IMR-90 (cell line): ENCODE data around the gene ST6GALNAC3. TPM values are rescaled to one million over a fixed set of nuclear protein-coding genes. Genes with fewer than 3 reads are reported as not detected.

ENCODE experiments used
- ATAC-seq: fragments of 200-7000 bp; cut with Tn5 transposase; 2 replicates; pipeline ENCODE4 v1.9.1; 2020; ENCODE audit warnings: low read depth, mild to moderate bottlenecking, moderate library complexity
- BruUV-seq: library from RNA; stranded (reverse); fragments of 400-500 nt; replicated peaks from 2 replicates; lab custom pipeline; 2021; lab: Mats Ljungman, UMichigan
- CTCF ChIA-PET: fragments of 300-600 bp; formaldehyde crosslinking; extraction: SDS; loops from one replicate; lab custom pipeline; 2021; ENCODE audit warnings: antibody characterized with exemption; lab: Yijun Ruan, JAX
- POLR2A ChIA-PET: fragments of 300-600 bp; sonication (Branson Sonifier 250); formaldehyde crosslinking; loops from one replicate; lab custom pipeline; 2022; ENCODE audit warnings: antibody characterized with exemption; ENCODE audit not compliant: unreplicated experiment; lab: Charles Lee
- DNase-seq: peaks from one replicate; pipeline ENCODE4 v3.0.0; 2013
- H2AFZ ChIP-seq: replicated peaks from 2 replicates; pipeline ENCODE3; 2013; ENCODE audit warnings: low read length, mild to moderate bottlenecking; ENCODE audit not compliant: poor library complexity
- H2AK5ac ChIP-seq: 2 replicates; pipeline ENCODE4 v1.6.1; 2013; ENCODE audit warnings: low read depth, low read length, inconsistent platforms
- H2AK9ac ChIP-seq: replicated peaks from 2 replicates; pipeline ENCODE3; 2013; ENCODE audit warnings: mild to moderate bottlenecking, low read depth, low read length, moderate library complexity; ENCODE audit not compliant: poor library complexity
- H2BK120ac ChIP-seq: 2 replicates; pipeline ENCODE4 v1.6.1; 2013; ENCODE audit warnings: low read depth, low read length, inconsistent platforms
- H2BK15ac ChIP-seq: 3 replicates; pipeline ENCODE4 v1.6.1; 2013; ENCODE audit warnings: low read depth, low read length, inconsistent platforms
- H2BK20ac ChIP-seq: 2 replicates; pipeline ENCODE4 v1.6.1; 2013; ENCODE audit warnings: low read depth, mild to moderate bottlenecking, inconsistent platforms, low read length, moderate library complexity
- H2BK5ac ChIP-seq: 2 replicates; pipeline ENCODE4 v1.6.1; 2013; ENCODE audit warnings: mild to moderate bottlenecking, low read depth, low read length, inconsistent platforms; ENCODE audit not compliant: poor library complexity, severe bottlenecking
- H3K14ac ChIP-seq: replicated peaks from 2 replicates; pipeline ENCODE4 v1.6.1; 2013; ENCODE audit warnings: low read depth, low read length, inconsistent platforms
- H3K18ac ChIP-seq: 2 replicates; pipeline ENCODE4 v1.6.1; 2013; ENCODE audit warnings: low read depth, low read length, control low read depth
- H3K23ac ChIP-seq: 2 replicates; pipeline ENCODE4 v1.6.1; 2013; ENCODE audit warnings: low read depth, low read length, inconsistent platforms
- H3K27ac ChIP-seq: 2 replicates; pipeline ENCODE4 v1.5.1; 2013; ENCODE audit warnings: mild to moderate bottlenecking, control low read depth, low read length; ENCODE audit not compliant: insufficient read depth
- H3K27me3 ChIP-seq: 2 replicates; pipeline ENCODE4 v1.6.1; 2013; ENCODE audit warnings: low read length; ENCODE audit not compliant: control insufficient read depth, insufficient read depth
- H3K36me3 ChIP-seq: 2 replicates; pipeline ENCODE4 v1.6.1; 2013; ENCODE audit warnings: low read length, mixed read lengths; ENCODE audit not compliant: control insufficient read depth, insufficient read depth
- H3K4ac ChIP-seq: 2 replicates; pipeline ENCODE4 v1.6.1; 2013; ENCODE audit warnings: low read depth, low read length, inconsistent platforms
- H3K4me1 ChIP-seq: 2 replicates; pipeline ENCODE4 v1.6.1; 2013; ENCODE audit warnings: low read length, mixed read lengths; ENCODE audit not compliant: control insufficient read depth, insufficient read depth
- H3K4me2 ChIP-seq: 2 replicates; pipeline ENCODE4 v1.6.1; 2013; ENCODE audit warnings: low read depth, mild to moderate bottlenecking, control low read depth, low read length, moderate library complexity
- H3K4me3 ChIP-seq: 2 replicates; pipeline ENCODE4 v1.5.1; 2013; ENCODE audit warnings: low read depth, mild to moderate bottlenecking, control low read depth, low read length, moderate library complexity; ENCODE audit not compliant: insufficient read depth
- H3K56ac ChIP-seq: 2 replicates; pipeline ENCODE4 v1.6.1; 2013; ENCODE audit warnings: low read length, inconsistent platforms; ENCODE audit not compliant: insufficient read depth; ENCODE audit errors: extremely low read depth
- H3K79me1 ChIP-seq, 2 experiments: 2 replicates each; pipeline ENCODE4 v1.6.1; 2013; ENCODE audit warnings: low read length in 2 of 2, inconsistent platforms in 1 of 2, low read depth in 1 of 2
- H3K9ac ChIP-seq: 2 replicates; pipeline ENCODE4 v1.6.1; 2013; ENCODE audit warnings: low read depth, low read length, control low read depth
- H3K9me1 ChIP-seq: 2 replicates; pipeline ENCODE4 v1.6.1; 2013; ENCODE audit warnings: low read length, inconsistent platforms; ENCODE audit not compliant: insufficient read depth
- H3K9me3 ChIP-seq: 2 replicates; pipeline ENCODE4 v1.6.1; 2013; ENCODE audit warnings: low read length; ENCODE audit not compliant: control insufficient read depth, insufficient read depth
- H4K20me1 ChIP-seq: 2 replicates; pipeline ENCODE4 v1.6.1; 2013; ENCODE audit warnings: low read length, inconsistent platforms; ENCODE audit not compliant: insufficient read depth
- H4K5ac ChIP-seq: 2 replicates; pipeline ENCODE4 v1.6.1; 2013; ENCODE audit warnings: mild to moderate bottlenecking, low read depth, low read length, control low read depth
- H4K8ac ChIP-seq, 2 experiments: 2 replicates each; pipeline ENCODE4 v1.6.1; 2013; ENCODE audit warnings: low read depth in 2 of 2, low read length in 2 of 2, control low read depth in 1 of 2, inconsistent platforms in 1 of 2
- H4K91ac ChIP-seq: 2 replicates; pipeline ENCODE4 v1.6.1; 2013; ENCODE audit warnings: low read depth, low read length, inconsistent platforms; ENCODE audit not compliant: insufficient read depth
- BHLHE40 ChIP-seq: fragments of 150-350 bp; IDR thresholded peaks from 2 replicates; pipeline ENCODE4 v1.6.1; 2016; ENCODE audit warnings: mild to moderate bottlenecking, low read depth, low read length
- CHD1 ChIP-seq: IDR thresholded peaks from 2 replicates; pipeline ENCODE4 v1.6.1; 2012; ENCODE audit warnings: low read depth, low read length, improper control_type of control experiment
- FOS ChIP-seq: fragments of 150-350 bp; IDR thresholded peaks from 2 replicates; pipeline ENCODE4 v1.6.1; 2016; ENCODE audit warnings: low read depth, low read length
- MAZ ChIP-seq: IDR thresholded peaks from 2 replicates; pipeline ENCODE4 v1.6.1; 2012; ENCODE audit warnings: low read depth, mild to moderate bottlenecking, low read length, improper control_type of control experiment, moderate library complexity, borderline replicate concordance
- NFE2L2 ChIP-seq: fragments of 150-350 bp; IDR thresholded peaks from 2 replicates; pipeline ENCODE4 v1.6.1; 2016; ENCODE audit warnings: low read depth, mild to moderate bottlenecking, low read length
- POLR2A ChIP-seq: IDR thresholded peaks from 2 replicates; pipeline ENCODE4 v1.6.1; 2012; ENCODE audit warnings: mild to moderate bottlenecking, low read depth, low read length
- RAD21 ChIP-seq: IDR thresholded peaks from 2 replicates; pipeline ENCODE4 v1.6.1; 2012; ENCODE audit warnings: low read length, improper control_type of control experiment
- RFX5 ChIP-seq: IDR thresholded peaks from 2 replicates; pipeline ENCODE4 v1.8.0; 2012; ENCODE audit warnings: low read depth, mild to moderate bottlenecking, low read length, moderate library complexity
- WGBS, 2 experiments: methylation state at CpG; one replicate each; pipeline versions ENCODE4 v1.1.5 to v1.1.7; 2013; ENCODE audit warnings: missing lambda C conversion rate in 2 of 2; ENCODE audit not compliant: insufficient read length in 1 of 2; ENCODE audit errors: extremely low coverage in 2 of 2; 5-methylcytosine and 5-hydroxymethylcytosine counted together
- dilution Hi-C: fragments of 300-500 bp; cut with HindIII; formaldehyde crosslinking; loops from one replicate; pipeline ENCODE4 v1.14.3; 2018; ENCODE audit warnings: low sequenced_read_pairs; ENCODE audit not compliant: unreplicated experiment
- in situ Hi-C: fragments of 300-500 bp; cut with MboI; formaldehyde crosslinking; loops from 3 replicates; pipeline ENCODE4 v1.14.3; 2019; ENCODE audit warnings: low sequenced_read_pairs, inconsistent platforms, mixed read lengths
- intact Hi-C: fragments of 100-400 bp; cut with micrococcal nuclease; formaldehyde crosslinking; loops from 2 replicates; pipeline ENCODE4 v1.10.0; 2022
- polyA plus RNA-seq, 3 experiments: library from polyadenylated mRNA; depleted of rRNA; stranded (reverse); fragments of >200 nt; gene quantifications; 2 replicates each; pipeline ENCODE4 v1.2.3, GENCODE V29; 2012; ENCODE audit warnings: low replicate concordance in 1 of 3
- total RNA-seq: library from RNA; depleted of rRNA; stranded (reverse); fragments of >200 nt; gene quantifications from 2 replicates; pipeline ENCODE4 v1.2.3, GENCODE V29; 2012
- TF ChIP-seq, protein P1 (sequence below): fragments of 150-350 bp; IDR thresholded peaks from 2 replicates; pipeline ENCODE4 v1.6.1; 2017; ENCODE audit warnings: mild to moderate bottlenecking, antibody characterized with exemption, low read length, low read depth
- TF ChIP-seq, protein P2 (sequence below): conservative IDR thresholded peaks from 2 replicates; pipeline ENCODE4 v1.5.1; 2012; ENCODE audit warnings: mild to moderate bottlenecking, low read depth, low read length, improper control_type of control experiment
- TF ChIP-seq, protein P3 (sequence below): fragments of 150-350 bp; IDR thresholded peaks from 2 replicates; pipeline ENCODE4 v1.6.1; 2016; ENCODE audit warnings: low read depth, mild to moderate bottlenecking, low read length, moderate library complexity, borderline replicate concordance

The ST6GALNAC3 gene
- total and polyA plus RNA-seq, 2 of the 4 experiments (the other 2 are of a cell fraction) = 0.65 to 1.3 TPM

DNA sequence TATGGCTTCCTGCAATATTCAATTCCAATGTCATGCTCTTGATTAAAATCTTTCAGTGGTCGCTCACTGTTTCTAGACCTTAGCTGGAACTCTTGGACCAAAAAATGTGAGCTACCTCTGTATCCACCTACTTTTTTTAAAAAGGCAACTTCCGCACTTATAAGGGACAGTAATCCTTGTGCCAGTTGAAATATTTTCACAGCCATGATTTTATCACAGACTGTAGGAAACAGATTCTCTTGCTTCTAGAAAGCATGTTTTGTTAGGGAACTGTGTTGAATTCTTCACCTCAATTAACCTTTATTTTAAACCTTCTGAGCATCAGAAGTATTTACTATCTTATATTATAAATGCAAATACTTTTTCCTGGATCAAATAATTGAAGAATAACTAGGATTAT, 496.7 kb downstream of the ST6GALNAC3 start:
- Histone ChIP-seq H3K36me3 (no peaks in the 10 kb centered on the region), H4K5ac (no peak overlapping the region), H3K56ac (no peak overlapping the region), H2BK5ac (no peak overlapping the region), H2AK5ac (no peak overlapping the region), H3K18ac (no peak overlapping the region), H3K27ac (no peak overlapping the region), H3K9me3 (no peaks in the 10 kb centered on the region), H3K4ac (no peak overlapping the region), H3K4me3 (no peak overlapping the region), H4K20me1 (no peaks in the 10 kb centered on the region), H3K27me3 (no peaks in the 10 kb centered on the region), H4K91ac (no peak overlapping the region), H2BK20ac (no peak overlapping the region), H4K8ac (no peak overlapping the region), H3K4me1 (no peaks in the 10 kb centered on the region), H3K4me2 (no peak overlapping the region), H2AFZ (no peak overlapping the region), H3K9ac (no peak overlapping the region), H3K23ac (no peak overlapping the region), H2BK15ac (no peak overlapping the region), H3K79me1 (no peaks in the 10 kb centered on the region), H3K14ac (no peak overlapping the region), H3K9me1 (no peaks in the 10 kb centered on the region), H2BK120ac (no peak overlapping the region), H2AK9ac (no peak overlapping the region)
- no peak for TF ChIP-seq POLR2A
- no peak for TF ChIP-seq MAZ
- TF ChIP-seq, protein P1, sequence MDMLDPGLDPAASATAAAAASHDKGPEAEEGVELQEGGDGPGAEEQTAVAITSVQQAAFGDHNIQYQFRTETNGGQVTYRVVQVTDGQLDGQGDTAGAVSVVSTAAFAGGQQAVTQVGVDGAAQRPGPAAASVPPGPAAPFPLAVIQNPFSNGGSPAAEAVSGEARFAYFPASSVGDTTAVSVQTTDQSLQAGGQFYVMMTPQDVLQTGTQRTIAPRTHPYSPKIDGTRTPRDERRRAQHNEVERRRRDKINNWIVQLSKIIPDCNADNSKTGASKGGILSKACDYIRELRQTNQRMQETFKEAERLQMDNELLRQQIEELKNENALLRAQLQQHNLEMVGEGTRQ = no peak
- no peak for TF ChIP-seq RFX5
- TF ChIP-seq NFE2L2 = no peak
- TF ChIP-seq, protein P2, sequence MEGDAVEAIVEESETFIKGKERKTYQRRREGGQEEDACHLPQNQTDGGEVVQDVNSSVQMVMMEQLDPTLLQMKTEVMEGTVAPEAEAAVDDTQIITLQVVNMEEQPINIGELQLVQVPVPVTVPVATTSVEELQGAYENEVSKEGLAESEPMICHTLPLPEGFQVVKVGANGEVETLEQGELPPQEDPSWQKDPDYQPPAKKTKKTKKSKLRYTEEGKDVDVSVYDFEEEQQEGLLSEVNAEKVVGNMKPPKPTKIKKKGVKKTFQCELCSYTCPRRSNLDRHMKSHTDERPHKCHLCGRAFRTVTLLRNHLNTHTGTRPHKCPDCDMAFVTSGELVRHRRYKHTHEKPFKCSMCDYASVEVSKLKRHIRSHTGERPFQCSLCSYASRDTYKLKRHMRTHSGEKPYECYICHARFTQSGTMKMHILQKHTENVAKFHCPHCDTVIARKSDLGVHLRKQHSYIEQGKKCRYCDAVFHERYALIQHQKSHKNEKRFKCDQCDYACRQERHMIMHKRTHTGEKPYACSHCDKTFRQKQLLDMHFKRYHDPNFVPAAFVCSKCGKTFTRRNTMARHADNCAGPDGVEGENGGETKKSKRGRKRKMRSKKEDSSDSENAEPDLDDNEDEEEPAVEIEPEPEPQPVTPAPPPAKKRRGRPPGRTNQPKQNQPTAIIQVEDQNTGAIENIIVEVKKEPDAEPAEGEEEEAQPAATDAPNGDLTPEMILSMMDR = no peak
- TF ChIP-seq CHD1 = no peak
- no peak for TF ChIP-seq RAD21
- TF ChIP-seq, protein P3, sequence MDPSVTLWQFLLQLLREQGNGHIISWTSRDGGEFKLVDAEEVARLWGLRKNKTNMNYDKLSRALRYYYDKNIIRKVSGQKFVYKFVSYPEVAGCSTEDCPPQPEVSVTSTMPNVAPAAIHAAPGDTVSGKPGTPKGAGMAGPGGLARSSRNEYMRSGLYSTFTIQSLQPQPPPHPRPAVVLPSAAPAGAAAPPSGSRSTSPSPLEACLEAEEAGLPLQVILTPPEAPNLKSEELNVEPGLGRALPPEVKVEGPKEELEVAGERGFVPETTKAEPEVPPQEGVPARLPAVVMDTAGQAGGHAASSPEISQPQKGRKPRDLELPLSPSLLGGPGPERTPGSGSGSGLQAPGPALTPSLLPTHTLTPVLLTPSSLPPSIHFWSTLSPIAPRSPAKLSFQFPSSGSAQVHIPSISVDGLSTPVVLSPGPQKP = no peak
- no peak for TF ChIP-seq BHLHE40
- TF ChIP-seq FOS = no peak
- no peak for DNase-seq
- intact Hi-C loops (no loop called here), in situ Hi-C loops (no loop called here), dilution Hi-C loops (no loop called here)
- no peak for ATAC-seq
- no TSS peak for BruUV-seq
- 50% methylated on average over 1 of the region's 2 CpGs; no CpG with 5 or more reads in 1 of the 2 experiments for WGBS, 2 experiments
- ChIA-PET POLR2A (no interaction called here), CTCF (no interaction called here)
